Kidney tubule cell (primary cell): Measurements from ENCODE around the gene OPN1SW.

Source experiments
- DNase-seq: peaks from one replicate; pipeline ENCODE4 v3.0.0-alpha.2; 2018; ENCODE audit warnings: low spot score

OPN1SW gene

DNA sequence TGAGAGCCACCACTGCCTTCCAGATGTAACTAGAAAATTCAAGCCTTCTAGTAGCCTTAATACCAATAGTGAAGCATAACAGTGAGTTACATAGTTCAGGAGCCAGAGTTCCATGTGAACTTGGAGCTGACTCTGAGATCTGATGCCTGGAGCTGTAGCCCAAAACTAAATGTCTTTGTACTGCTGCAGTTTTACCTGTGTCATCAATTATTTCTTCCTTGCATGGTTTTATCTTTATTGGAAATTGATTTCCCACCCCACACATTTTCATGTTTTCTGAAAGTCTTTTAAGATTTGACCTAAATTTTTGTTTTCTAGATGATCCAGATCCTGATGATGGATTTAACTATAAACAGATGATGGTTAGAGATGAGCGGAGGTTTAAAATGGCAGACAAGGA, 17.0 kb downstream of the OPN1SW start:
- DNase-seq = no peak

DNA sequence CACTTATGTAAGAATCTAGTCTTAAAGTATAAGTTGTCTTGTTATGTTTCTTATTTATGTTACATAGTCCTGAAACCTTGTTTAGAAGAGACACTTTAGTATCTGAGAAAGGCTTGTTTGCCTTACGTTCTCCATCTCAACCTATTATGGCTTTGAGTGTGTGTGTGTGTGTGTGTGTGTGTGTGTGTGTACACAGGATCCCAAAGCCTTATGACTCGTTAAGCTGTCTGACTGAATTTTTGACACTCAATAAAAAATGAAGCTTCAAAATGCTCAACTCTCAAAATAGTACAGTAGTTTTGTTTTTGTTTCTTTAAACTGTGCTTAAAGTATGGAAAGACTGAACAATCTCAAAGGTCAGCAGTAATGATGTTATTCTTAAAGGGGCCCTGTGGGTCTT, 18.4 kb downstream of the OPN1SW start:
- no peak for DNase-seq

DNA sequence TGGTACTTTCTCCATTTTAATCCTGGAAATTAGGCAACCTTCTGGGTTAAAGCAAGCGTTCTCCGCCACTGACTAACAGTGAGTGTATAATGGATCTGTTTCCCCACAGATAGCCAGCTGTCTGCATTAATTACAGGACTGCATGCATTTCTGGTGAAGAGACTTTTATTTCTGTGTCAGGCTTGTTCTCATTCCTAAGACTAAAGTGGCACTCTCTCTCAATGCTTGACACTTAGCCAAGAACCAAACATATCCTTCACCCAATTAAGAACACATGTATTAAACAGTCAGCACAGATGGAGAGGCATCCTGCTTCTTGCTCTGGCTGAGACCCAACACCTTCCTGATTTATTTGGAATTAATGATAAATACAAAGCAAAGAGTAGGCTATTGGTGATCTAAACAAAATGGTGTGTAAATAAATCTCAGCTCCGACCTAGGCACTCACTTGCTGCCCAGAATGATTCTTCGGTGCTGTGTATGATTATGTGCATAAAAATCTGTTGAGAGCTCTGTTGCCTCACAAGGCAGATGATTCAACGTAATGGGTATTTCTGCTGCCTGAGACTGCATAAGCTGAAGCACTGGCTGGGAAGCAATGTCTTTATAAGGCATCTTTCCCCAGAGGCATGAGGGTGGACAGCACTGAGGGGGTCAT, 19.6 kb downstream of the OPN1SW start:
- peak; percentile 53 for DNase-seq

DNA sequence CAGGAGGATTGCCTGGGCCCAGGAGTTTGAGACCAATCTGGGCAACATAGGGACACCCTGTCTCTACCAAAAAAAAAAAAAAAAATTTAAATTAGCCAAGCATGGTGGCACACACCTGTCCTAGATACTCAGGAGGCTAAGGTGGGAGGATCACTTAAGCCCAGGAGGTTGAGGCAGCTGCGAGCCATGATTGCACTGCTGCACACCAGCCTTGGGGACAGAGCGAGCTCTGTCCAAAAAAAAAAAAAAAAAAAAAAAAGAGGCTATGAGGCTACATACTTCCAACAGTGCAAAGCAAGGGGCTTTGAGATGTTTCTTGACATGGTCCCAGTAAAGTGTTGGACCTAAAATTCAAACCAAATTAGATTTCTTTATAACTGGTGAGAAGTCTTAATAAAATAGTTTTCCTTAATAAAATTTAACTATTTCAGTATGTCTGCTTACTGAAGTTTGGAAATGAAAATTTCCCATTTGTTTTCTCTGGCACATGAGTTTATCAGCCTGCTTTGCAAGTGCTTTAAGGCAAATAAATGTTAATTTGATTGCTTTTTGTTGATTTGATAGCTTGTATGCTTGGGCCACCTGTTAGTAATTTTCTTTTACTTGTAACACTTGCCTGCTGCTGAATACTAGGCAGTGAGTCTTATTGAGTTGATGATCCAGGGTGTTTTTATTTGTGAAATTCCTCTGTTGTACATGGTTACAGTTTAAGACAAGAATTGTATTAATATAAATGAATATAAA, 20.3 kb downstream of the OPN1SW start:
- DNase-seq = no peak

DNA sequence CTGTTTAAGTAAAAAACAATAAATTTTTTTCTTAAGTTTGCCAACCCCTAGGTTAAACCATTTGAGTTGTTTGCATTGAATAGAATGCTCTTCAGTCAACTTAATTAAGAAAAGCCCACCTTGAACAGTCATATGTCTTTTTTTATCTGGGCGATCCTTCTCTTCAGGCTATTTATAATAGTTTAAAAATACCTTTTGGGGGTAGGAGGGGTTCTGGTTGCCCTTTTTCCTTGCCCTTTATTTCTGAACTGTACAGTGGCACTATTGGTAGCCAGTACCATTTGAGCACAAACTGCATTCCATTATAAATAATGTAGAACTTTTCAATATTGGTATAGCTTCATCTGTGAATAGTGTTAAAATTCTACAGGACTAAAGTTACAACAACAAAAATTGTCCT, 23.3 kb downstream of the OPN1SW start:
- no peak for DNase-seq

DNA sequence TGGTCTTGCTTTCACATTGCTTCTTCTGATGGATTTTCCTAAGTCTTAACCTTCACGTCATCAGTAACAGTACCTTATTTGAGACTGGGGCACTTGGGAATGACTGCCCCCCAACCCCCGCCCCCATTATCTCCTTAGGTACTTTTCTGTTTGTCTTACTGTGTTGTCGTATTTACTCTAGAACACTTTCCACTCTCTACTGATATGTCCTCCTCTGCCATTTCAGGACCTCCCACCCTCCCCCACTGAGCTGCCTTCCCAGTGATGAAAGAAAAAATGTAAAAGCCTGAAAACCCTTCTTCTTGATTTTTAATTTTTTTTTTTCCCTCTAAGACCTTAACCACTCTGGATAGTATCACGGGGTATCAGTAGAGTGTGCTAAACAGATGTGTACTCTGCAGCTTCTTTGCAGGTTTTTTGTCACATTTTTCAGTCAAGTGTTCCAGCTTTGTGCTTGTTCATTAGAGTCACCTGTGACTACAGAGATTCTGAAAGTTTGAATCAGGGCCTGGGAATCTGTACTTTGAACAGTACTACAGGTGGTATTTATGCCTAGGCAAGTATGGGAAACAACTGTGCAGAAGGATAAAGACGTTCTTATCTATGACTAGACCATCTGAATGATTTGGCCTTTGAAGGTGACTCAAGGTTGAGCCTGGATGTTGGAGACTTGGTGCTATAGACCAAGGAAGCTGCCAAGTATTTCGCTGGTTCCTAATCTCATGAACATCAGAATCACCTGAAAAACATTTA, 28.1 kb downstream of the OPN1SW start:
- no peak for DNase-seq

DNA sequence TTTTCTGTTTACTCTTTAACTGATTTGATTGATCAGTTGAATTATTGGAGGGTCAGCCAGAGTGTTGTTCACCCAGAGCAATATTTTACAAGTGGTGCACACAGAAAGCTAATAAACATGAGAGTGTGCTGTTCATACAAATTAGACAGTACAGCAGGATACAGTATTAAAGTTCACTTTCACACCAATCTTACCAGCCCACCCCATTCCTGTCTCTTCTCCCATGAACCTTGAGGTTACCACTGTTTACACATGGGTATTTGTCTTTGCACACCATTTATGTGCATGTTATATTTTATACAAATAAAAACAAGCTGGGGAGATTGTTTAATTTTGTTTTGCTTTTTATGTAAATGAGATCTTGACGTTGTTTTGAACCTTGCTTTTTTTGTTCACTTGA, 29.9 kb downstream of the OPN1SW start:
- DNase-seq = no peak

DNA sequence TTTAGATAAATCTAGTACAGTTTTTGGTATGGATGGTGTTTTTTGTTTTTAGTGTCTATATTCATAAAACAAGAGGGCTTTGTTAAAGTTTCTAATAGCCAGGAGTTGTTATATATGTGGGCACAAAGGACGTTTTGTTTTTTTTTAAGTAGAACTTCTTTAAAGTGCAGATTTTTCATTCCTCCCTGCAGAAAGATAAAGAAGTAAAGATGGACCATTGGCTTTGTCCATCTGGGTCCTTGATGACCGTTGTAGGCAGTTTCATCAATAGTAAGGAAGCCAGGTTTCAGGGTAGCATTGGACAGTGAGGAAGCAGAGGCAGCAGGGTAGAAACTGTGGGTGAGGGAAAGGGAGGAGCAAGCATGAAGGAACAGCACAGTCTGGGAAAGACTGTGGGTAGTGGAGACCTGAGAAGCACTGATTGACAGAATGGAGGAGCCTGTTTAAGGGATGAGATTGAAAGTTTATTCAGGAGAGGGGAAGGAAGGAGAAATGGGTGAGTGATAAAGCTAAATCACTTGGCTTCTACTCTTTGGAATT, 31.2 kb downstream of the OPN1SW start:
- DNase-seq = no peak

DNA sequence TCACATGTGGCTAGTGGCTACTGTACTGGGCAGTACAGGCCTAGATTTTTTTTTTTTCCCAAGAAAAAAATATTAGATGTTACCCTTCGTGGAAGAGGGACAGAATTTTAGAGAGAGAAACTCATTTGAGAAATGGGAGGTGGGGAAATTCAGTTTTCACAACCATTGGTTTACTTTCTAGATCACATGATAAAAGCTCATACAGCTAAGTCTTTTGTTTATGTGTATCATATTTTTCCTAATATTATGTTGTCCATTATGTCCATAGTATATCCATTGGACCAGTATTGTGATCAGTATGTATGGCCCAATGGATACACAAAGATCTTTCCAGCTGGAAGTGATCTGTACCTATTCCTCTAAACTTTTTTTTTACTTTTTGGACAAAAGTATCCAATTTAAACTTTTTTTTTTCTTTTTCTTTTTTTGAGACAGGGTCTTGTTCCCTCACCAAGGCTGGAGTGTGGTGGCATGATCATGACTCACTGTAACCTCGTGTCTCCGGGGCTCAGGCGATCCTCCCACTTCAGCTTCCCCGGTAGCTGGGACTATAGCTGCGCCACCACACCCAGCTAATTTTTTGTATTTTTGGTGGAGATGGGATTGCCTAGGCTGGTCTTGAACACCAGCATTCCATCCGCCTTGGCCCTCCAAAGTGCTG, 32.4 kb downstream of the OPN1SW start:
- no peak for DNase-seq

DNA sequence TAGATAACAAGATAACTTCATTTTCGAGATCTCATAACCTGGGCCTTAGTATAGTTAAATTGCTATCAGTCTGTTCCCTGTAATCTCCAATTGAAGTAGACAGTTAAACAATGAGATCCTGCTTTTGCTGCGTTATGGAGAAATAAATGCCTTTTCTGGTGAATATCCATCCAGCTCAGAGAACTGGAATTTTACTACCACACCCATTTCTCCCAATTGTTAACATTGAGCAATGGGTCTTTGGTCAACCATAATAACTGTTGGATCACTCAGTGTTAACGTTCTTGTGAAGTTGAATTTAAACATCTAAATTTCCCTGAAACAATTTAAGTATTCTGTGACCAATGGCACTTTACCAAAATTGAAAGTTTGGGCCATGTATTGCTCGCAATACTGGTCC, 33.4 kb downstream of the OPN1SW start:
- no peak for DNase-seq

DNA sequence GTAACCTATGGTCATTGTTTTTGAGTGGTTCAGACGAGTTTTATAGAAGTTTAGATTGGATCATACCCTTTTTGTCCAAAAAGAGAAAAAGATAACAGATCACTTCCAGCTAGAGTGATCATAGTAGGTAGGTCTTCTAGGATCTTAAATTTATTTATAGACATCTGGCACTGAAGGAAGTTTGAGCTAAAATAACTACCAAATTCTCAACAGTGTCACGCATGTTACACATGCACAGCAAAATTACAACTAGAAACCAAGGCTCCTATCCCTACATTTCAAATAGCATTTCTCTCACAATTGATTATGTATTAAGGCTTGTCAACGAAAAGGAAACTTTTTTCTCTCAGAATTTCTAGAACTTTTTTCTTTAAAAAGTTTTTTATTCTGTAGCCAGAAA, 34.1 kb downstream of the OPN1SW start:
- no peak for DNase-seq

DNA sequence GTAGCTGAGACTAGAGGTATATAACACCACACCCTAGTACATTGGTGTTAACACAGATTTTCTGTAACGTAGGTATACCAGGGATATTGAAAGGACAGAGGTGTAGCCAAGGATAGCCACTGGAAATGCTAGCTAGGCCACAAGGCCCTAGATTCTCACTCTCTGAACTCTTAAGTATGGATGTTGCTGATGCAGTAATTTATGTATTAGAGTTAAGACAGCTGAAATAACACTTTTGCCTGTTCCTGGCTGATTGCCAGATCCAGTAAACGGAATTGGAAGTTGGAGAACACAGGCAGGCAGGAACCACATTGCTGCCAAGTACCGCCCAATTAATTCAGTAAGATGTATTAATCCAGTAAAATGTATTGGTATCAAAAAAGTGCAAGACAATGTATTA, 34.6 kb downstream of the OPN1SW start:
- DNase-seq = no peak

DNA sequence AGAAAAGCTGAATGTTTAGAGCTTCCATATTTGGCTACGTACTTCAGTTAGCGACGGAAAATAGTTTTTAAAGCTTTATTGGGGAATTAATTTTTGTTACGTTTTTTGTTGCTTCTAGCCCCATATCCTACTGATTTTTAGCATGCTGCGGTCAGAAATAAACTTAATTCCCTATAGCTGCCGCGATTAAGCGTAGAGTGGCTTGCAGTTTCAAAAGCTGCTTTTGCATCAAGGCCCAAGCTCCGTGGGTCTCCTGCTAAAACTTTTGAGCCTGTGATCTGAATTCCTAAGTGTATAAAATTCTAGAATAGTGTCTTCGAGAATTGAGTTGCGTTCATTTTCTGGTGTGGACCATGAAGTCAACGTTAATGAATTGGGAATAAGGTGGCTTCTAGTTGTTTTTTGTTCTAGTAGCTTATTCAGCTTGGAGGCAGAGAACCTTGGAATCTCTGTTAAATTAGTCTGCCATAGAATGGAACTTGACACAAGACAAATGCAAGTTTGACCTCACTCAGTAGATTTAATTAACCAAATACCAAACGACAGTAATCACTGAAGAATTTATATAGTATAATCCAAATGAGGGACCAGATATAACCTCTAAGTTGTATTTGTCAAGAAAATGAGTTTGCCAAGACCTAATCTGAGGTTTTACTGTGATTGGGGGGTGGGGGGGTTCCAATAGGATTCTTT, 35.5 kb downstream of the OPN1SW start:
- no peak for DNase-seq

DNA sequence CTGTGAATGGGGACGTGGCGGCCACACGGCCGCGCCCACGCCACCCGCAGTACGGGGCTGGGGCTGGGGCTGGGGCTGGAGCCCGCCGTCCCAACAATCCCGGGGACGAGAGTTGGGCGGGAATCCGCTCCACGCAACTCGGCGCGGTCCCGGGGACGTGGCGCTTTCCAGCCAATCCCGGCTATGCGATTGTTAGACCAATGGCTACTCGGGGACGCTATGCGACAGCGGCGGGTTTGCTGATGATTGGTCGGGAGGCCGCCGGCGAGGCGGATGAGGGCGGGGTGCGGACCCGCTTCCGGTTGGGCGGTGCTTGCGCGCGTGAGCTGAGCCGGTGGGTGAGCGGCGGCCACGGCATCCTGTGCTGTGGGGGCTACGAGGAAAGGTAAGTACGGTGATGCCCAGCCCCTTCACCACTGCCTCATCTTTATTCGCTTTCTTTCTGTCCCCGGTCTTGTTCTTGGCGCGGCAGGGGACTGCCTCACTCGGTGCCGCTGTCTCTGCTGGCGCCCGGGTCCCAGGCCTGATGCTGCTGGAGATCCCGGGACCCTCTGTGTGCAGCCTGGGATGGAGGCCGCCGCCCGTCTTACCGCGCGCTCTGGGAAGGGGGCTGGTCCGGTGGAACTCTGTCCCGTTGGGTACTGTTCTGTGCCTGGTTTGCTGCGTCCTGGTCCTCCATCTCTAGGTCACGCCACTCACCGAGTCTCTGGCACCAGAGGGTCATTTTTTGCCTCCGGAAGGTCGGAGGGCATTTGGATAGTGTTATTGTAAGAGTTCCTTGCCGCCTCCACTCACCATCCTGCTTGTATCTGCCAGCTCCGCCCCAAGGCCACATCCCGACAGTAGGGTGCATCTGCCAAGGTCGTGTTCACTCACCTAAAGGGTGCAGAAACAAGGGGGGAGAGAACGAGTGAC, 36.3 kb downstream of the OPN1SW start, which contains the start of gene CALU:
Gene CALU (plus strand): TSS at position 312 of the 915 bp plus-strand sequence. CDS start 9,225 bp downstream, outside the sequence.
- peak; percentile 97 for DNase-seq

DNA sequence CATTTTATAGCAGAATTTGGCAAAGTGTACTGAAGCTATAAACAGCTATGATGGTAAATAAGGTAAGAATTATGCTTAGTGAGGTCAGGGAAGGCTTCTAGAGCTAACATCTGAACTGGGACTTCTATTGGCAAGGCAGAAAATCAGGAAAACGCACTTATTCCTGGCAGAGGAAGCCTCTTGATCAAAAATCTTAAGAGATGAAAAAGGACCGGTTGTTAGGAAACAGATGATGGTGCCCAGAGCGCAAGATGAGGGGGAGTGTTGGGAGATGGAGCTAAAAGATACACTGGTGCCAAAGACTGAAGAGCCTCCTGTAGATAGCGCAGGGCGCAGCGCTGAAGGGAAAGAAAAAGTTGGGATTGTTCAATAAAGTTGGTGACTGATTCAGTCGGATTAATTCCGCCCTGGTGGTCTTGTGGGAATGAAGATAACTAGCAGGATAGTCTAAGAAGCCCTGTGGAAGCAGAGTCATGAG, 37.0 kb downstream of the OPN1SW start:
- no peak for DNase-seq

DNA sequence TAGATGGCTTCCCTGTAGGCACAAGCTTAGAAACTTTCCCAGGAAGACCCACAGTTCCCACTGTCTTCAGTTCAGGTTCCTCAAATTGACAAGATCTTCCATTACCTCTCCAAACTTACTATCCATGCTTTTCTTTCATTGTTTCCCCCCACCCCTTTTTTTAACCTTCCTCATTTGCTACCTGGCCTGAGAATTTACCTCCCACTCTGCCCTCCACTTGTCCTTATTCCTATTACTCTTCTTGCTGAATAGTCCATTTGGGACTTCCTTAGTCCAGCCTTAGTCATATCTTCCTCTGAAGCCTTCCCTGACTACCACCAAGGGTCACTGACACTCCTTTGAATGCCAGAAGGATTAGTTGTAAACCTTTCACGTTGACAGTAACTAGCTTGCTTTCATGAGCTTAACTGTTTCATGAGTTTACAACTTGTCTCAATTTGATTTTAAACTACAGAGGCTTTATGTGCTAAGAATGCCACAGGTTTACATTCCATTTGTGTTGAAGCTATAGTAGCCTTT, 37.7 kb downstream of the OPN1SW start:
- DNase-seq = peak; percentile 90

DNA sequence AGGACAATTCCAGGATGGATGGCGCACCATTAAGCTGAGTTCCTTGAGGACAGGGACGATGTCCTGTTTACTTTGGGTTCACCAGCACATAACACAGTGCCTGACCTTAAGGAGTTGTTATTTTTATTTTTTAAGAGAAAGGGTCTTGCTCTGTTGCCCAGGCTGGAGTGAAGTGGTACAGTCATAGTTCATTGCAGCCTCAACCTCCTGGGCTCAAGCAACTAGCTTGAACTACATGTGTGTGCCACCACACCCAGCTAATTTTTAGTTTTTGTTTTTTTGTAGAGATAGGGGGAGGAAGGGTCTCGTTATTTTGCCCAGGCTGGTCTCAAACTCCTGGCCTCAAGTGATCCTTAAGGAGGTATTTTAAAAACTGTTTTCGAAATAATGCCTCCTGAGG, 38.2 kb downstream of the OPN1SW start:
- no peak for DNase-seq

DNA sequence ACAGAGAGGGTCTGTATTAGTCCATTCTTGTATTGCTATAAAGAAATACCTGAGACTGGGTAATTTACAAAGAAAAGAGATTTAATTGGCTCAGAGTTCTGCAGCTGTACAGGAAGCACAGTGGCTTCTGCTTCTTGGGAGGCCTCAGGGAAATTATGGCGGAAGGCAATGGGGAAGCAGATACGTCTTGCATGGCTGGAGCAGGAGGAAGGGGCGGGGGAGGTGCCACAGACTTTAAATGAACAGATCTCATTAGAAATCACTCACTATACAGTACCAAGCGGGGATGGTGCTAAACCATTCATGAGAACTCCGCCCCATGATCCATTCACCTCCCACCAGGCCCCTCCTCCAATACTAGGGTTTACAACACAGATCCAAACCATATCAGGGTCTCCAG, 40.2 kb downstream of the OPN1SW start:
- DNase-seq = no peak

DNA sequence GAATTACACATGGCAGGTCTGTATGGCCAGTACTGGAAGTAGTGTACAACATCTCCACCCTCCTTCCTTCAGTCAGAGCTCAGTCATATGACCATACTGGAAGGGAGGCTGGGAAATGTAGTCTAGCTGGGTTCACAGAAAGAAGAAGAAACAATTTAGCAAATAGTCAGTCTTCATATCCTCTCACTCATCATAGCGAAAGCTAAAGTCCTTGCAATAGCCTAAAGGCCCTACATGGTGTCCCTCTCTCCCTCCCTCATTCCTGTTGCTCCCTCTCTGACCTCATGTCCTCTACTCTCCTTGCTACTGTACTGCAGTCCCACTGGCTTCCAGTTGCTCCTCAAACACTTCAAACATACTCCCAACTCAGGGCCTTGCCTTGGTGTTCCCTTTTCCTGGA, 40.7 kb downstream of the OPN1SW start:
- no peak for DNase-seq

DNA sequence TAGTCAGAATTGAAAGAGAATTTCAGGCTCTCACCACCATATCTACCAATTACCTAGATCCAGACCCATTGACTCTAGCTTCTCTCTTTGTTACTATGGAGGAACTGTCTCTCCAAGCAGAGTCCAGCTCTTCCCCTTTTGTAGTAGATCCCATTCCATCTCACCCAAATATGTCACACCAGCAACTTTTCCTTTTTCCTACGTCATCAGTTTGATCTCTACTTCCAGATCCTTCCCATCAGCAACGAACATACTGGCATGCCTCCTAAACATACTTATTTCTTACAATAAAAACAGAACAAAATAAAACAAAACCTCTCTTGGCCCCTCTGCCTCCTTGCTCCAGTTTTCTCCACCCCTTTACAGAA, 42.3 kb downstream of the OPN1SW start:
- DNase-seq = no peak
